Renal cortical epithelial cell (primary cell): ENCODE results near the gene PSG7. TPM values are rescaled to one million over a fixed set of nuclear protein-coding genes. Genes with fewer than 3 reads are reported as not detected.

ENCODE experiments used
- total RNA-seq: library from RNA; depleted of rRNA; stranded (reverse); fragments of >200 nt; gene quantifications from 2 replicates; pipeline ENCODE4 v1.2.3, GENCODE V29; 2014

The PSG7 gene
- total RNA-seq, 1 donor from 2014 or later = not detected

Other genes starting within 250 kb of the PSG7 start
- gene PSG3, start 196.7 kb downstream of the PSG7 start, total RNA-seq = 0.50 and 1.0 TPM in 2 replicates
- gene PSG8, start 171.5 kb downstream of the PSG7 start, total RNA-seq = 0.05 and 0.17 TPM in 2 replicates
- gene PSG1, start 57.5 kb downstream of the PSG7 start, total RNA-seq = 0.35 and 0.70 TPM in 2 replicates
- gene PSG6, start 19.3 kb downstream of the PSG7 start, total RNA-seq = not detected in 2 replicates
- not detected in 2 replicates for gene PSG11, start 89.3 kb upstream of the PSG7 start, total RNA-seq
- gene PSG2, start 145.5 kb upstream of the PSG7 start, total RNA-seq = not detected in 2 replicates
- gene PSG5, start 249.3 kb upstream of the PSG7 start, total RNA-seq = 8.4 and 16.1 TPM in 2 replicates